Natural killer cell (primary cell): Measurements from ENCODE around the gene KRTAP10-8. TPM values are rescaled to one million over a fixed set of nuclear protein-coding genes. Genes with fewer than 3 reads are reported as not detected.

Source experiments
- total RNA-seq, 4 donors: library from RNA; stranded (reverse); fragments of 120-200 nt in 1 of 4; gene quantifications; one replicate each; pipeline versions ENCODE4 v1.2.3 to v1.2.4, GENCODE V29; 2013 to 2022

The KRTAP10-8 gene
- total RNA-seq, 3 donors from 2014 or later (not counting 1 experiment from before 2014, with no cell fraction given) = not detected

Other genes starting within 250 kb of the KRTAP10-8 start
- gene LRRC3, start 156.6 kb upstream of the KRTAP10-8 start, total RNA-seq = under 1 TPM; 0.36 to 0.50 (median 0.38) TPM
- not detected for gene KRTAP10-1, start 71.9 kb upstream of the KRTAP10-8 start, total RNA-seq
- gene KRTAP10-2, start 60.6 kb upstream of the KRTAP10-8 start, total RNA-seq = not detected
- gene KRTAP10-3, start 53.3 kb upstream of the KRTAP10-8 start, total RNA-seq = not detected
- not detected for gene KRTAP10-4, start 38.4 kb upstream of the KRTAP10-8 start, total RNA-seq
- gene KRTAP10-5, start 31.5 kb upstream of the KRTAP10-8 start, total RNA-seq = not detected
- not detected for gene KRTAP10-6, start 19.6 kb upstream of the KRTAP10-8 start, total RNA-seq
- not detected for gene KRTAP10-7, start 11.5 kb upstream of the KRTAP10-8 start, total RNA-seq
- not detected for gene KRTAP10-9, start 15.0 kb downstream of the KRTAP10-8 start, total RNA-seq
- gene KRTAP10-10, start 25.3 kb downstream of the KRTAP10-8 start, total RNA-seq = not detected
- gene KRTAP10-11, start 34.3 kb downstream of the KRTAP10-8 start, total RNA-seq = not detected
- gene KRTAP12-4, start 42.6 kb downstream of the KRTAP10-8 start, total RNA-seq = not detected
- gene KRTAP12-3, start 45.9 kb downstream of the KRTAP10-8 start, total RNA-seq = 1 to 10 TPM in 2 of 3 donors, not detected in 1; 1.0 to 1.1 TPM
- gene KRTAP12-2, start 54.8 kb downstream of the KRTAP10-8 start, total RNA-seq = not detected
- not detected for gene KRTAP12-1, start 70.1 kb downstream of the KRTAP10-8 start, total RNA-seq
- not detected for gene KRTAP10-12, start 85.1 kb downstream of the KRTAP10-8 start, total RNA-seq
- not detected for gene TSPEAR, start 99.5 kb downstream of the KRTAP10-8 start, total RNA-seq
- 100 to 1,000 TPM in 2 of 3 donors, 10 to 100 TPM in 1; 89.1 to 109 (median 107) TPM for gene UBE2G2, start 189.7 kb downstream of the KRTAP10-8 start, total RNA-seq
- 10 to 100 TPM; 64.0 to 70.1 (median 65.2) TPM for gene SUMO3, start 206.0 kb downstream of the KRTAP10-8 start, total RNA-seq